Measurements from ENCODE around the gene PEAK1.

Gene PEAK1

DNA sequence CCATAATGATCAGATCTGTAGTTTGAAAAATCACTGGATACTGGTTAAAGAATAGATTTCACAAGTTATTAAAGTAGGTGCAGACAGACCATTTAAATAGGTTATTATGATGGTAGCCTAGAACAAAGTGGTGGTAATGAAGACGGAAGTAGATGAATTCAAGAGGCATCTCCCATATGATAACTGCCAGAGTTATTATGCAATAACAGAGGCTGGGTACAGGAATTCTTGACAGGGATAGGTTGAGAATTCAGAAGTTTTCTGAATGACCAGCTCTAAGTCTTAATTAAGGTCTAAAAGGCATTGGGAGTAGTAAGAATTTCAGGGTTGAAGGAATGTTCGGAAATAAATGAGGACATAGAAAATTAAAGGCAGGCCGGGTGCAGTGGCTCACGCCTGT is 108.9 kb downstream of the PEAK1 start:
- no peak overlapping the region for H3K4me3 ChIP-seq (ENCODE audit: low read depth, low read length)
- no peaks in the 10 kb centered on the region for H3K36me3 ChIP-seq (ENCODE audit: control insufficient read depth in 2 of 2, insufficient read depth in 1 of 2, low read length in 2 of 2)
- no peak for TF ChIP-seq SALL2 (tag by site-specific recombination; IDR thresholded peaks at IDR 0.05; ENCODE audit: borderline replicate concordance)
- no peak for TF ChIP-seq HOXD13 (CRISPR knock-in tag; IDR thresholded peaks at IDR 0.05; ENCODE audit: borderline replicate concordance)
- TF ChIP-seq ZNF623 (tag by site-specific recombination; IDR thresholded peaks at IDR 0.05) = no peak
- no peak for TF ChIP-seq ZNF837 (tag by site-specific recombination; IDR thresholded peaks at IDR 0.05)
- no peak for TF ChIP-seq ZNF677 (tag by site-specific recombination; IDR thresholded peaks at IDR 0.05)
- TF ChIP-seq, protein P1, sequence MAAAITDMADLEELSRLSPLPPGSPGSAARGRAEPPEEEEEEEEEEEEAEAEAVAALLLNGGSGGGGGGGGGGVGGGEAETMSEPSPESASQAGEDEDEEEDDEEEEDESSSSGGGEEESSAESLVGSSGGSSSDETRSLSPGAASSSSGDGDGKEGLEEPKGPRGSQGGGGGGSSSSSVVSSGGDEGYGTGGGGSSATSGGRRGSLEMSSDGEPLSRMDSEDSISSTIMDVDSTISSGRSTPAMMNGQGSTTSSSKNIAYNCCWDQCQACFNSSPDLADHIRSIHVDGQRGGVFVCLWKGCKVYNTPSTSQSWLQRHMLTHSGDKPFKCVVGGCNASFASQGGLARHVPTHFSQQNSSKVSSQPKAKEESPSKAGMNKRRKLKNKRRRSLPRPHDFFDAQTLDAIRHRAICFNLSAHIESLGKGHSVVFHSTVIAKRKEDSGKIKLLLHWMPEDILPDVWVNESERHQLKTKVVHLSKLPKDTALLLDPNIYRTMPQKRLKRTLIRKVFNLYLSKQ (tag by site-specific recombination; IDR thresholded peaks at IDR 0.05; ENCODE audit: borderline replicate concordance) = no peak
- TF ChIP-seq ZNF747 (tag by site-specific recombination; IDR thresholded peaks at IDR 0.05) = no peak
- TF ChIP-seq OVOL3 (tag by site-specific recombination; IDR thresholded peaks at IDR 0.05) = no peak
- TF ChIP-seq ZNF155 (tag by site-specific recombination; IDR thresholded peaks at IDR 0.05) = no peak
- TF ChIP-seq, protein P2, sequence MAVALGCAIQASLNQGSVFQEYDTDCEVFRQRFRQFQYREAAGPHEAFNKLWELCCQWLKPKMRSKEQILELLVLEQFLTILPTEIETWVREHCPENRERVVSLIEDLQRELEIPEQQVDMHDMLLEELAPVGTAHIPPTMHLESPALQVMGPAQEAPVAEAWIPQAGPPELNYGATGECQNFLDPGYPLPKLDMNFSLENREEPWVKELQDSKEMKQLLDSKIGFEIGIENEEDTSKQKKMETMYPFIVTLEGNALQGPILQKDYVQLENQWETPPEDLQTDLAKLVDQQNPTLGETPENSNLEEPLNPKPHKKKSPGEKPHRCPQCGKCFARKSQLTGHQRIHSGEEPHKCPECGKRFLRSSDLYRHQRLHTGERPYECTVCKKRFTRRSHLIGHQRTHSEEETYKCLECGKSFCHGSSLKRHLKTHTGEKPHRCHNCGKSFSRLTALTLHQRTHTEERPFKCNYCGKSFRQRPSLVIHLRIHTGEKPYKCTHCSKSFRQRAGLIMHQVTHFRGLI (tag by site-specific recombination; IDR thresholded peaks at IDR 0.05) = no peak
- TF ChIP-seq ZNF274 (IDR thresholded peaks at IDR 0.05; ENCODE audit: low read length) = no peak
- TF ChIP-seq ZNF274 (tag by site-specific recombination; IDR thresholded peaks at IDR 0.05; ENCODE audit: borderline replicate concordance) = no peak
- no peak for TF ChIP-seq ZNF292 (tag by site-specific recombination; IDR thresholded peaks at IDR 0.05; ENCODE audit: borderline replicate concordance, low read depth)
- TF ChIP-seq, protein P3, sequence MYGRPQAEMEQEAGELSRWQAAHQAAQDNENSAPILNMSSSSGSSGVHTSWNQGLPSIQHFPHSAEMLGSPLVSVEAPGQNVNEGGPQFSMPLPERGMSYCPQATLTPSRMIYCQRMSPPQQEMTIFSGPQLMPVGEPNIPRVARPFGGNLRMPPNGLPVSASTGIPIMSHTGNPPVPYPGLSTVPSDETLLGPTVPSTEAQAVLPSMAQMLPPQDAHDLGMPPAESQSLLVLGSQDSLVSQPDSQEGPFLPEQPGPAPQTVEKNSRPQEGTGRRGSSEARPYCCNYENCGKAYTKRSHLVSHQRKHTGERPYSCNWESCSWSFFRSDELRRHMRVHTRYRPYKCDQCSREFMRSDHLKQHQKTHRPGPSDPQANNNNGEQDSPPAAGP (tag by site-specific recombination; IDR thresholded peaks at IDR 0.05) = no peak
- TF ChIP-seq RBAK (tag by site-specific recombination; IDR thresholded peaks at IDR 0.05) = no peak
- no peak for TF ChIP-seq ZBTB17 (tag by site-specific recombination; IDR thresholded peaks at IDR 0.05)
- no peak for TF ChIP-seq FEZF1 (tag by site-specific recombination; IDR thresholded peaks at IDR 0.05)
- TF ChIP-seq BCL11B (tag by site-specific recombination; IDR thresholded peaks at IDR 0.05; ENCODE audit: low read depth) = no peak
- TF ChIP-seq ZNF202 (tag by site-specific recombination; IDR thresholded peaks at IDR 0.05; ENCODE audit: borderline replicate concordance) = no peak
- peaks cover 15% of the 10 kb centered on the region for H3K4me1 ChIP-seq (ENCODE audit: control insufficient read depth, insufficient read depth, low read length)
- H3K9me3 ChIP-seq (ENCODE audit: control insufficient read depth, insufficient read depth, low read depth, low read length) = no peaks in the 10 kb centered on the region
- ChIA-PET POLR2A (no interaction called here), CTCF (no interaction called here)
- no peak overlapping the region for H3K27ac ChIP-seq (ENCODE audit: extremely low read depth, low read depth, low read length)

DNA sequence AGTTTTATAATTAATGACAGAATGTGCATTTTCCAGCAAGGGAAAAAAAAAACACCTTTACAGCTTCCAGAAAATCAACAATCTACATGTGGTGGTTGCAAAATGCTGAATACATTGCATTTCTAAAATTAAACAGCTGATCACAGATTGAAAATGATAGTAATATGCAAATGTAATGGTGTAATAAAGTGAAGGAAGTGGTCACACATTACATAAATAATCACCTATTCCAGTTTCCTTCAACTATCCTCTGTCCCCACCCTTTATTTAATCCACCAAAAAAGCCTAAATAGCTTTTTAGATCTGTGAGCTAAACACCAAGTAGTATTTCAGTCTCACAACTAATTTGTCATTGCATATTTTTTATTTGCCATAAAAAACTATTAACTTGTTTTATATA is 110.5 kb downstream of the PEAK1 start:
- Histone ChIP-seq H3K4me1 (ENCODE audit: control insufficient read depth, insufficient read depth, low read length) (peaks cover 15% of the 10 kb centered on the region), H3K27ac (ENCODE audit: extremely low read depth, low read depth, low read length) (no peak overlapping the region), H3K4me3 (ENCODE audit: low read depth, low read length) (no peak overlapping the region), H3K9me3 (ENCODE audit: control insufficient read depth, insufficient read depth, low read depth, low read length) (no peaks in the 10 kb centered on the region), H3K36me3 (ENCODE audit: control insufficient read depth in 2 of 2, insufficient read depth in 1 of 2, low read length in 2 of 2) (no peaks in the 10 kb centered on the region)
- ChIA-PET POLR2A (no interaction called here), CTCF (interaction anchor here (0.7 to 1.5 kb wide), 2 partner anchors 9 to 17 kb away, joined by 3 to 4 read pairs; no protein-coding TSS in a partner anchor)
- TF ChIP-seq ZNF514 (tag by site-specific recombination; IDR thresholded peaks at IDR 0.05) (no peak), ZNF510 (tag by site-specific recombination; IDR thresholded peaks at IDR 0.05; ENCODE audit: insufficient replicate concordance) (no peak), ZNF292 (tag by site-specific recombination; IDR thresholded peaks at IDR 0.05; ENCODE audit: borderline replicate concordance, low read depth) (no peak), ZNF121 (tag by site-specific recombination; IDR thresholded peaks at IDR 0.05) (no peak), ZNF677 (tag by site-specific recombination; IDR thresholded peaks at IDR 0.05) (no peak), ZNF555 (tag by site-specific recombination; conservative IDR thresholded peaks at IDR 0.05) (no peak), ZNF302 (tag by site-specific recombination; IDR thresholded peaks at IDR 0.05; ENCODE audit: low read depth) (no peak), ZNF112 (tag by site-specific recombination; IDR thresholded peaks at IDR 0.05) (no peak), SALL2 (tag by site-specific recombination; IDR thresholded peaks at IDR 0.05; ENCODE audit: borderline replicate concordance) (no peak), ZFP69B (tag by site-specific recombination; IDR thresholded peaks at IDR 0.05) (no peak), ZNF433 (tag by site-specific recombination; IDR thresholded peaks at IDR 0.05; ENCODE audit: low read depth) (no peak)
- TF ChIP-seq, protein P3 (tag by site-specific recombination; IDR thresholded peaks at IDR 0.05) = no peak

Data from HEK293 (cell line).